ENCODE measurements around the gene AUTS2. TPM values are rescaled to one million over a fixed set of nuclear protein-coding genes. Genes with fewer than 3 reads are reported as not detected.

AUTS2 gene
- total RNA-seq, 1 experiment from 2014 or later, result 2.5 TPM

- Histone ChIP-seq H3K4me1 (ENCODE audit: control insufficient read depth, insufficient read depth, low read length) (no peaks in the 10 kb centered on the region), H3K36me3 (ENCODE audit: control insufficient read depth, insufficient read depth, low read length) (no peaks in the 10 kb centered on the region), H3K27me3 (ENCODE audit: control insufficient read depth, insufficient read depth, low read length) (no peaks in the 10 kb centered on the region), H3K4me3 (ENCODE audit: low read depth in 2 of 2, low read length in 2 of 2) (no peak overlapping the region), H3K9me3 (ENCODE audit: control insufficient read depth, insufficient read depth, low read depth, low read length) (no peaks in the 10 kb centered on the region), H3K27ac (ENCODE audit: low read length) (no peak overlapping the region)
- in situ Hi-C loops (cut with HindIII; ENCODE audit: low pct_unique_long_range_greater_than_20kb, low sequenced_read_pairs), result no loop called here
- ChIA-PET POLR2A (no interaction called here), CTCF (no interaction called here)
- intact Hi-C loops (cut with micrococcal nuclease; ENCODE audit: unreplicated experiment), result no loop called here
- no TSS peak for BruUV-seq (replicated peaks)
- no peak for DNase-seq (ENCODE audit: low read depth, low spot score)
- TF ChIP-seq REST (IDR thresholded peaks at IDR 0.05; ENCODE audit: insufficient read depth in 1 of 2, low read depth in 2 of 2, low read length in 1 of 2) (no peak), CTCF (IDR thresholded peaks at IDR 0.05) (no peak), POLR2AphosphoS5 (IDR thresholded peaks at IDR 0.05; ENCODE audit: low read depth, low read length) (no peak), SIN3A (IDR thresholded peaks at IDR 0.05; ENCODE audit: borderline replicate concordance, insufficient read depth, low read depth, low read length) (no peak), TCF7L2 (IDR thresholded peaks at IDR 0.05; ENCODE audit: low read depth, low read length) (no peak)
- ATAC-seq, result no peak
These were observed 989.5 kb downstream of the AUTS2 start for GRCh38 chr7:70587739-70588138.

GRCh38 chr7:70588191-70588921 lies 990.1 kb downstream of the AUTS2 start:
- POLR2A ChIA-PET, result no interaction called here
- no peak overlapping the region for H3K4me3 ChIP-seq (ENCODE audit: low read depth in 2 of 2, low read length in 2 of 2)
- H3K27me3 ChIP-seq (ENCODE audit: control insufficient read depth, insufficient read depth, low read length), result no peaks in the 10 kb centered on the region
- intact Hi-C loops (cut with micrococcal nuclease; ENCODE audit: unreplicated experiment), result no loop called here
- no peak overlapping the region for H3K27ac ChIP-seq (ENCODE audit: low read length)
- no peaks in the 10 kb centered on the region for H3K36me3 ChIP-seq (ENCODE audit: control insufficient read depth, insufficient read depth, low read length)
- DNase-seq (ENCODE audit: low read depth, low spot score) (no peak), ATAC-seq (no peak)
- in situ Hi-C loops (cut with HindIII; ENCODE audit: low pct_unique_long_range_greater_than_20kb, low sequenced_read_pairs), result no loop called here
- no peaks in the 10 kb centered on the region for H3K9me3 ChIP-seq (ENCODE audit: control insufficient read depth, insufficient read depth, low read depth, low read length)
- H3K4me1 ChIP-seq (ENCODE audit: control insufficient read depth, insufficient read depth, low read length), result no peaks in the 10 kb centered on the region
- CTCF ChIA-PET, result no interaction called here
- TF ChIP-seq TCF7L2 (IDR thresholded peaks at IDR 0.05; ENCODE audit: low read depth, low read length) (no peak), CTCF (IDR thresholded peaks at IDR 0.05) (no peak), SIN3A (IDR thresholded peaks at IDR 0.05; ENCODE audit: borderline replicate concordance, insufficient read depth, low read depth, low read length) (no peak)
- BruUV-seq (replicated peaks), result no TSS peak

Measured in Panc1 (cell line).